GM10248 (cell line): Measurements from ENCODE around the gene TPO.

Source experiments
- CTCF ChIA-PET: fragments of 300-600 bp; sonication (Branson Sonifier 250); formaldehyde crosslinking; extraction: SDS; loops from one replicate; lab custom pipeline; 2021; ENCODE audit warnings: antibody characterized with exemption; lab: Yijun Ruan, JAX
- POLR2A ChIA-PET: fragments of 350-650 bp; sonication (Branson Sonifier 250); formaldehyde crosslinking; extraction: SDS; loops from one replicate; lab custom pipeline; 2020; ENCODE audit warnings: antibody characterized with exemption; lab: Yijun Ruan, JAX
- DNase-seq: peaks from one replicate; pipeline ENCODE4 v3.0.0; 2012; ENCODE audit errors: extremely low spot score
- CTCF ChIP-seq: IDR thresholded peaks from 2 replicates; pipeline ENCODE4 v1.5.1; 2012; ENCODE audit warnings: mild to moderate bottlenecking, low read depth; ENCODE audit errors: extremely low read depth, missing control alignments, control extremely low read depth

TPO gene

DNA sequence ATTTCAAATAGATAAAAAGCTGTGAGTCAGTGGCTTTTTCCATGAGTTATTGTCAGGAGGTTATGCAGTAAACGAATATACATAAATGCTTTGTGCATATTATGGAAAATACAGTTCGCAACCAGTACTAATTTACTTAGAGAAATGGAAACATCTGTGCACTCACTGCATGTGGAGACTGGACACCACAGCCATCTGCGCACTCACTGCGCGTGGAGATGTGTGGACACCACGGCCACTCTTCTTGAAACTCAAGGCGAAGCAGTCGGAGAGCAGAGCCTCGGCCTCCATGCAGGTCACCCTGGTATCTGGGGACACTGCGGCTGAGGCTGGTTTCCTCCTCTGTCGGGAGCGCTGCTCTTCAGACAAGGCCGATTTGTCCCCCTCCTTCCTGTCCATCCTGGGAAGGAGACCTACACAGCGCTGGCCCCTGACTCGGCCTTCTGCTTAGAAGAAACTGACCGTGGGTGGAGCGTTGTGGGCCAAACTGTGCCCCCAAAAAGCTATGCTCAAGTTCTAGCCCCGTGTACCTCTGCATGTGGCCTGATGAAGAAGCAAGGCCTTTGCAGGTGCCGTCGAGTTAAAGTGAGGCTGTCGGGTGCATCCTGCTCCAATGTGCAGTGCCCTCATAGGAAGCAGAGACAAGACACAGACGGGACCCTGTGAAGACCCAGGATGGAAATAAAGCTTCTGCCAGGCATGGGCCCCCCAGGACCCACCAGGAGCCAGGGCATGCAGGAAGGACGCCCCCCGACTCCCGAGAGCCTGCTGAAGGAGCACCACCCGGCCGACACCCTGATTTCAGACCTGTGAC is 88.0 kb downstream of the TPO start:
- POLR2A ChIA-PET: no interaction called here
- CTCF ChIA-PET: no interaction called here
- no peak for DNase-seq
- no peak for TF ChIP-seq CTCF

DNA sequence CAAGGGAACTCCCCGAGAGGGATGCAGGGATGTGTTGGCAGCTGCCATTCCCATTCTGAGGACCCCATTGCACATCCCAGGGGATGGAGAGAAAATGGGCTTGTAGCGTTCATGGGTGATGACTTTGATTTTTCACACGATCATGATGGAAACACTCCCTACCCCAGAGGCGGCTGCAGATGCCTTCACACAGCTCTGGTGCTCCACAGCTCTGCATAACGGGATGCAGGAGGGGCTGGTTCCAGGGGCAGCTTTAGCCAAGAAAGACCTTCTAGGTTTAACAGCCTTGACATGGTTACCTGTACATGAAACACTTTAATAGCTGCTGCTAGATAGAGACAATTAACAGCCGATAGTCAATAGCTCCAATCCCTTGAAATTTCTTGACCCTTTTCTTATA is 88.7 kb downstream of the TPO start:
- no peak for DNase-seq
- ChIA-PET POLR2A (no interaction called here), CTCF (no interaction called here)
- TF ChIP-seq CTCF: no peak

- no peak for DNase-seq
- POLR2A ChIA-PET: no interaction called here
- CTCF ChIA-PET: no interaction called here
- no peak for TF ChIP-seq CTCF
These were observed 89.6 kb downstream of the TPO start for GRCh38 chr2:1502891-1503304.

DNA sequence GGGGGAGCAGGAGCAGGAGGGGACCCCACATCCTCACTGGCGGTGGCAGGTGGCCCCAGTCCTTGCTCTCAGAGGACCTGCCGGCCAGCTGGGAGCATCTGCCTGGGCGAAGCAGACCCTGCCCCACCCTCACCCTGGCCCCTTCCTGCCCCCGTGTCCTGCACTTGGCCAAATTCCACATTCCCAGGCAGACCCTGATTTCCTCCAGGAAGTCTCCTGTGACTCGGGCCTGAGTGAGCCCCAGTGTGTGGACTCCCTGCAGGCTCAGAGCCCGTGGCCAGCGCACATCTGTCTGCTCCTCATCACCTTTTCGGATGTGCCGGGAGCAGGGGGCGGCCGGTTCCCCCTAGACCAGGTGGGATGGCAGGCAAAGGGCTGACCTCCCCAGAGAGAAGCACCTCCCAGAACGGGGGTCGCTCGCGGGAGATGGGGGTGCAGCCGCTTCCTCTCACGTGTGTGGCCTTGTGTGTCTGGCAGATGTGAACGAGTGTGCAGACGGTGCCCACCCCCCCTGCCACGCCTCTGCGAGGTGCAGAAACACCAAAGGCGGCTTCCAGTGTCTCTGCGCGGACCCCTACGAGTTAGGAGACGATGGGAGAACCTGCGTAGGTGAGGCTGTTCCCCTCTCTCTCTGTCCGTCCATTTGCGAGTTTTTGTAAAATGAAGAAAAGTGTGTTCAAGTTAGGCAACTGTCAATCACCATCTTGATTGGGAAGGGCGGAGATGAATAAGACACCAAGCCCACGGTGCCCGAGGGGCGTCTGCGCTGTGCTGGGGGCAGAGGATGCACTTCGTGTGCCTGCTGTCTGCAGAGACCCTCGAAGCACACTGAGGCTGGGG is 90.4 kb downstream of the TPO start:
- TF ChIP-seq CTCF: no peak
- ChIA-PET CTCF (no interaction called here), POLR2A (no interaction called here)
- no peak for DNase-seq

- TF ChIP-seq CTCF: no peak
- no peak for DNase-seq
- ChIA-PET CTCF (interaction anchor here (0.8 kb wide), 1 partner anchor 934 kb away, joined by 3 read pairs; no protein-coding TSS in a partner anchor), POLR2A (no interaction called here)
These were observed 91.1 kb downstream of the TPO start for GRCh38 chr2:1504311-1504750.

- CTCF ChIA-PET: interaction anchor here (0.8 kb wide), 1 partner anchor 934 kb away, joined by 3 read pairs; no protein-coding TSS in a partner anchor
- POLR2A ChIA-PET: no interaction called here
- no peak for DNase-seq
- TF ChIP-seq CTCF: no peak
These were observed 91.8 kb downstream of the TPO start for GRCh38 chr2:1505031-1505441.
